NCI-H524 (cell line): ENCODE results near the gene DNAJC17.

Source experiments
- DNase-seq, 2 experiments: peaks; one replicate each; lab custom pipeline; 2025; lab: John Stamatoyannopoulos, UW

DNAJC17 gene

DNA sequence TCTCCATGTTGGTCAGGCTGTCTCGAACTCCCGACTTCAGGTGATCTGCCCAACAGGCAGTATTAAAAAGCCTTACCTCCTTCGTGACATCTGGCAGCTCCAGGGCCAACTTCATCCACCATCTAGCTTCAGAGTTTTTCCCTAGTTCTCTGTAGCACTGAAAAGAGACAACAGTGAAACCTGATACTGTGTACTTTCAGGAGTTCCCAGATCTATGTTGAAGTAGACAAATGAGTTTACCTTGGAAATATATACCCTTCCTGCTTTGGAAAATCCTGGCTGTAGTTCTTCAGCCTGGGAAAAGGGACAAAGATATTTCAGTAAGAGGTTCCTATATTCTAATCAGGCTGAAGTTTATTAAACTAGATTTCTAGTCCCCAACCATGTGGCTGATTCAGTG, 70.2 kb downstream of the DNAJC17 start:
- no peak for DNase-seq

DNA sequence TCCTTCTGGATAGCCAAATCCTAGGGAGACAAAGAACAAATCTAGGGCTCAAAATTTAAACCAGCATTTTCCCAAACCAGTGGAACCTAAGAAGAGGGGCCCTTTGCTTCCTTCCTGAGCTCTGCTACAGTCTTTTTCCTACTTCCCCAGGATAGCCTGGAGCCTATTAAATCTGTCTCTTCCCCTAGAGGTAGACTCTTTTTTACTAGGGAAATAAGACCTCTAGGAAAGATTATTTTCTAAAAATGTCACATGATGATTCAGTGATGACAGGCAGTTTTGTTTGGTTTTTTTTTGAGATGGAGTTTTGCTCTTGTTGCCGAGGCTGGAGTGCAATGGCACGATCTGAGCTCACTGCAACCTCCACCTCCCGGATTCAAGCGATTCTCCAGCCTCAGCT, 70.7 kb downstream of the DNAJC17 start:
- DNase-seq, result no peak

DNA sequence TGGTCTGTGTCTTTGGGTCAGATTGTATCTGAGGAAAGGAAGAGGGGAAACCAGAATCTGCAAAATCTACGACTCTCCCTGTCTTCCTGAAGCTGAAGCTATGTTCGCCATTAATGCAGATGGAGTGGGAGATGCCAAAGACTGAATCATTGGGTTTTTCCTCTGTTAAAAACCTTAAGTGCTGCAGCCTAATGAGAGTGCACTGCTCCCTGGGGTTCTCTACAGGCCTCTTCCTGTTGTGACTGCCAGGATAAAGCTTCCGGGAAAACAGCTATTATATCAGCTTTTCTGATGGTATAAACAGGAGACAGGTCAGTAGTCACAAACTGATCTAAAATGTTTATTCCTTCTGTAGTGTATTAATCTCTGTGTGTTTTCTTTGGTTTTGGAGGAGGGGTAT, 76.2 kb downstream of the DNAJC17 start:
- no peak for DNase-seq

DNA sequence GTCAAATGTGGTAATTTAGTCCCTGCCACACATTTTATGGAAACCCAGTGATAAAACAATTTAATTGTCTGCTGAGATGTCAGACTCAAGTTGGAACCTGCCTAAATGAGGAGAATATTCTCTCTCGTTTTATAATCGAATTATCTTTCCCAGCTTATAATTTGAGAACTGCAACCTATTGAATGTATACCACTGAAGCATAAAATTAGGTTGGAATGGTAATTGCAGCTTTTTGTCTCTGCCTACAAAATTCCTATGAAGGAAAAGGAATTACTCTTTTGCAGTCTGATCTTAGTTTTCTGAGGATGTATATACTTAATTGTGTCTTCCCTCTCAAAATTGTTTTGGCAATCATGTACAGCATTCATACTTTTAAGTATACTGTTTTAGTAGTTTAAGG, 83.4 kb downstream of the DNAJC17 start:
- no peak for DNase-seq

DNA sequence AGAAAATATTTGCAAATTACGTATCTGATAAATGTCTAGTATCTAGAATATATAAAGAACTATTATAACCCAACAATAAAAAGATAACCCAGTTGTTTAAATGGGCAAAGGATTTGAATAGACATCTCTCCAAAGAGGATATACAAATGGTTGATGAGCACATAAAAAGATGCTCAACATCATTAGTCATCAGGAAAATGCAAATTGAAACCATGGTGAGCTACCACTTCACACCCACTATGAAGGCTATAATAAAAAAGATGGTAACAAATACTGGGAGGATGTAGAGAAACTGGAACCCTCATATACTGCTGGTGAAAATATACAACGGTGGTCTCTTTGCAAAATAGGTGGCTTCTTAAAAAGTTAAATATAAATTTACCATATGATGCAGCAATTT, 84.3 kb downstream of the DNAJC17 start:
- DNase-seq, result no peak

DNA sequence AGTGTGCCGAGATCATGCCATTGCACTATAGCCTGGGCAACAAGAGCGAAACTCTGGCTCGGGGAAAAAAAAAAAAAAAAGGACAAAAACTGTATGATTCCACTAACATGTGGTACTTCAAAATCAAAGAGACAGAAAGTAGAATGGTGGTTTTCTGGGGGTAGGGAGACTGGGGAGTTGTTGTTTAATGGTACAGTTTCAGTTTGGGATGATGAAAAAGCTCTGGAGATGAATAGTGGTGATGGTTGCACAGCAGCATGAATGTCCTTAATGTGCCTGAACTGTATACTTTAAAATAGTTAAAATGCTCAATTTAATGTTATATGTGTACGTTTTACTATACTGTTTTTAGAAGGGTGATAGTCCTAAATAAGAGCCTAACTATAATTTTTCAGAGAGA, 84.9 kb downstream of the DNAJC17 start:
- DNase-seq, result no peak

GRCh38 chr15:40721701-40722100, 85.6 kb downstream of the DNAJC17 start:
- no peak for DNase-seq

DNA sequence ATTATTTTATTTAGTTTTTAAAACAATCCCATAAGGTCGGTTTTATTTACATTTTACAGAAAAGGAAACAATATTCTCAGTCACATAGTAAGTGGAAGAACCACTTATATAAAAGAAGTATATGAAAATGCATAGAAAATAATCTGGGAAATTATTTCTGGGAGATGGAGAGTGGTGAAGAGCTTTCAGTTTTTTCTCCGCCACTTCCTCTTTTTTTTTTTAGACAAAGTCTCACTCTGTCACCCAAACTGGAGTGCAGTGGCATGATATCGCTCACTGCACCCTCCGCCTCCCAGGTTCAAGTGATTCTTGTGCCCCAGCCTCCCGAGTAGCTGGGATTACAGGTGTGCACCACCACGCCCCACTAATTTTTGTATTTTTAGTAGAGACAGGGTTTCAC, 91.1 kb downstream of the DNAJC17 start:
- no peak for DNase-seq
